IPS-NIHi11 (cell line): ENCODE results near the gene HPS6.

Source experiments
- DNase-seq: peaks from one replicate; pipeline ENCODE4 v3.0.0; 2012; ENCODE audit warnings: mixed read lengths, low spot score

Gene HPS6

GRCh38 chr10:102068216-102068615 is 3.1 kb downstream of the HPS6 start:
- no peak for DNase-seq

- no peak for DNase-seq
Measured at GRCh38 chr10:102069071-102069470, 3.9 kb downstream of the HPS6 start.

- DNase-seq, result peak; percentile 85
Measured at GRCh38 chr10:102072673-102073527, 7.8 kb downstream of the HPS6 start.

GRCh38 chr10:102083541-102083940 is 18.4 kb downstream of the HPS6 start:
- DNase-seq, result no peak

- DNase-seq, result no peak
Measured at GRCh38 chr10:102085336-102085735, 20.2 kb downstream of the HPS6 start.

- DNase-seq, result no peak
Measured at GRCh38 chr10:102086196-102086595, 21.0 kb downstream of the HPS6 start.

GRCh38 chr10:102090772-102091171 is 25.6 kb downstream of the HPS6 start:
- no peak for DNase-seq

GRCh38 chr10:102096449-102096848 is 31.3 kb downstream of the HPS6 start:
- DNase-seq, result no peak

GRCh38 chr10:102101152-102101551 is 36.0 kb downstream of the HPS6 start:
- no peak for DNase-seq

GRCh38 chr10:102102421-102102820 is 37.3 kb downstream of the HPS6 start:
- no peak for DNase-seq

- DNase-seq, result no peak
Measured at GRCh38 chr10:102106998-102107397, 41.8 kb downstream of the HPS6 start.

- DNase-seq, result no peak
Measured at GRCh38 chr10:102109166-102110116, 44.3 kb downstream of the HPS6 start.

- no peak for DNase-seq
Measured at GRCh38 chr10:102111276-102111675, 46.1 kb downstream of the HPS6 start.

- peak; percentile 46 for DNase-seq
Measured at GRCh38 chr10:102112210-102112817, 47.2 kb downstream of the HPS6 start.

GRCh38 chr10:102113261-102113955 is 48.3 kb downstream of the HPS6 start:
- DNase-seq, result no peak

GRCh38 chr10:102113956-102114857 is 49.1 kb downstream of the HPS6 start:
- DNase-seq, result no peak

GRCh38 chr10:102114861-102115618 is 49.9 kb downstream of the HPS6 start:
- DNase-seq, result peak; percentile 86

GRCh38 chr10:102115775-102116174 is 50.6 kb downstream of the HPS6 start:
- DNase-seq, result no peak

- DNase-seq, result no peak
Measured at GRCh38 chr10:102116656-102117055, 51.5 kb downstream of the HPS6 start.
